Neural progenitor cell (in vitro differentiated cells): ENCODE measurements around the gene INSYN1.

Experiments used
- EZH2 ChIP-seq: fragments of 200-600 bp; sonication (generic); IDR thresholded peaks from 2 replicates; pipeline ENCODE4 v1.6.1; 2017; ENCODE audit warnings: antibody characterized with exemption, mild to moderate bottlenecking, moderate library complexity
- EZH2phosphoT487 ChIP-seq: fragments of 200-600 bp; sonication (generic); IDR thresholded peaks from 2 replicates; pipeline ENCODE4 v1.6.1; 2017; ENCODE audit warnings: antibody characterized with exemption
- TF ChIP-seq, protein P1 (sequence below): fragments of 200-600 bp; sonication (generic); IDR thresholded peaks from 2 replicates; pipeline ENCODE4 v1.5.1; 2017; ENCODE audit warnings: antibody characterized with exemption, mild to moderate bottlenecking

DNA sequence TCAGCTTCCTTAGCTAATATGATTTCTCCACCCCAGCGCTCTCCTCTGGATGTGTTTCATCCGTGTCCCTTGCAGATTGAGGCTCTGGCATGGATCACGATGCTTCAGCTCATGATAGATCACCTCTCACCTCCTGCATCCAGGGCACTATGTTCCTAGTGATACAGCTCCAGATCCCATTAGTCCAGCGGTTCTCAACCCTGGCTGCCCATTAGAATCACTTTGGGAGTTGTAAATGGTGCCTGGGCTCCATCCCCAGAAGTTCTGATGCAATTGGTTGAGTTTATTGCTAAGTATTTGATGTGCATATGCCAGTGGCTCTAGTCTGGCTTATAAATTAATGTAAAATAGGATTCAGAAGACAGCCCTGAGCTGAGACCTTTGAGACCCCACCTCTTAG is 34.5 kb downstream of the INSYN1 start:
- TF ChIP-seq, protein P1, sequence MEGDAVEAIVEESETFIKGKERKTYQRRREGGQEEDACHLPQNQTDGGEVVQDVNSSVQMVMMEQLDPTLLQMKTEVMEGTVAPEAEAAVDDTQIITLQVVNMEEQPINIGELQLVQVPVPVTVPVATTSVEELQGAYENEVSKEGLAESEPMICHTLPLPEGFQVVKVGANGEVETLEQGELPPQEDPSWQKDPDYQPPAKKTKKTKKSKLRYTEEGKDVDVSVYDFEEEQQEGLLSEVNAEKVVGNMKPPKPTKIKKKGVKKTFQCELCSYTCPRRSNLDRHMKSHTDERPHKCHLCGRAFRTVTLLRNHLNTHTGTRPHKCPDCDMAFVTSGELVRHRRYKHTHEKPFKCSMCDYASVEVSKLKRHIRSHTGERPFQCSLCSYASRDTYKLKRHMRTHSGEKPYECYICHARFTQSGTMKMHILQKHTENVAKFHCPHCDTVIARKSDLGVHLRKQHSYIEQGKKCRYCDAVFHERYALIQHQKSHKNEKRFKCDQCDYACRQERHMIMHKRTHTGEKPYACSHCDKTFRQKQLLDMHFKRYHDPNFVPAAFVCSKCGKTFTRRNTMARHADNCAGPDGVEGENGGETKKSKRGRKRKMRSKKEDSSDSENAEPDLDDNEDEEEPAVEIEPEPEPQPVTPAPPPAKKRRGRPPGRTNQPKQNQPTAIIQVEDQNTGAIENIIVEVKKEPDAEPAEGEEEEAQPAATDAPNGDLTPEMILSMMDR = no peak
- TF ChIP-seq EZH2phosphoT487 (no peak), EZH2 (no peak)
